GM23338 (cell line): ENCODE results near the gene TOB2.

ENCODE experiments used
- CREB1 ChIP-seq: fragments of 250-450 bp; sonication (Bioruptor Pico); IDR thresholded peaks from 2 replicates; pipeline ENCODE4 v1.5.0; 2020; ENCODE audit warnings: low read depth, mild to moderate bottlenecking, moderate library complexity
- CTCF ChIP-seq, 2 experiments: fragments of 200-600 bp in 1 of 2; sonication (generic) in 1 of 2; conservative IDR thresholded peaks; 2 replicates each; pipeline versions ENCODE4 v1.5.1 to v1.6.1; 2016 to 2017; ENCODE audit warnings: antibody characterized with exemption in 2 of 2, low read depth in 2 of 2, mild to moderate bottlenecking in 2 of 2, moderate library complexity in 1 of 2
- EZH2 ChIP-seq: fragments of 200-600 bp; sonication (generic); IDR thresholded peaks from one replicate; pipeline ENCODE4 v1.8.0; 2017; ENCODE audit warnings: antibody characterized with exemption, mild to moderate bottlenecking, low read depth; ENCODE audit not compliant: unreplicated experiment
- JUNB ChIP-seq: IDR thresholded peaks from one replicate; pipeline ENCODE4 v1.6.1; 2016; ENCODE audit warnings: antibody characterized with exemption; ENCODE audit not compliant: unreplicated experiment
- POLR2AphosphoS5 ChIP-seq: IDR thresholded peaks from 2 replicates; pipeline ENCODE4 v1.6.1; 2016; ENCODE audit warnings: antibody characterized with exemption, low read depth
- REST ChIP-seq: IDR thresholded peaks from one replicate; pipeline ENCODE4 v1.6.1; 2018; ENCODE audit warnings: antibody characterized with exemption; ENCODE audit not compliant: unreplicated experiment

DNA sequence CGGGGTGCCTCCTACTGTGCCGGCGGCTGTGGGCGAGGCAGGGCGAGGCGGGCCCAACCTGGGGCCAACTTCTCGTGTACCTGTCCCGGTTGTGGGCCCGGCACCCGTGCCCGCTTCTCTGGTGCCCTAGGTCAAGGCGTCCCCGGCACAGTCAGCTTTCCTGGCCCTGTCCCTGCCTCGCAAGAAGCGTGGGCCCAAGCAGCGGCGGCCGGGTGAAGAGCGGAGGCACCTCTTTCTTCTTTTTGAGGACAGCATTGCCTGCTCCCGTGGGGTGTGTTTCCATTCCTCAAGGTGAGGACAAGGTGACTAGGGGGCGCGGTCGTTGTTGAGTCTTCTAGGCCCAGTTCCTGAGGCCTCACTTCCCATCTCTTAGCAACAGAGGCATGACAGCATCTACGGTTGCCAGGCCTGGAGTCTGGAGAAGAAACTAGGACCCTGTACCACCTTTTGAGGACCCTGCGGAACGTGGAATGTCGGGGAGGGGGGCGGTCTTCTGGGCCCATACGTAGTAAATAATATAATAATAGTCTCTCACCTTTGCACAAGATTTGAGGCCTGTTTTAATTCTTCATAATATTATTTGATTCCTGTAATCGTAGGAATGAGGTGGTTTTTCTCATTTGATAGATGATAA lies 22.7 kb upstream of the TOB2 start:
- TF ChIP-seq POLR2AphosphoS5 (no peak), EZH2 (no peak), CTCF (conservative IDR thresholded peaks at IDR 0.05; ENCODE audit: low read depth in 2 of 2) (no peak), CREB1 (CRISPR knock-in tag) (no peak), REST (no peak), JUNB (no peak)
